Central memory CD8-positive, alpha-beta T cell (primary cell): ENCODE results near the gene STUM.
"Not testable (repeated sequence)": the region's sequence is repeated elsewhere in the genome, so short reads cannot be mapped to it uniquely, and the experiment has no call there.

ENCODE experiments used
- ATAC-seq: fragments of 150-1000 bp; cut with Tn5 transposase; replicated peaks from 2 replicates; pipeline ENCODE4 v1.10.0; 2022; ENCODE audit warnings: mild to moderate bottlenecking, moderate FRiP score, moderate number of reproducible peaks; ENCODE audit not compliant: poor library complexity, severe bottlenecking; ENCODE audit errors: extremely low read depth
- DNase-seq, 2 donors: peaks; one replicate each; pipeline ENCODE4 v3.0.0; 2021; ENCODE audit warnings: low spot score in 2 of 2
- H3K27ac Mint-ChIP-seq: one replicate; pipeline ENCODE4 v1.8.0; 2022; ENCODE audit warnings: low read depth, mild to moderate bottlenecking, moderate library complexity, mixed read lengths
- H3K27me3 Mint-ChIP-seq: one replicate; pipeline ENCODE4 v1.8.0; 2022; ENCODE audit warnings: mixed read lengths
- H3K36me3 Mint-ChIP-seq: one replicate; pipeline ENCODE4 v1.8.0; 2022; ENCODE audit warnings: mild to moderate bottlenecking, moderate library complexity, mixed read lengths; ENCODE audit not compliant: insufficient read depth
- H3K4me1 Mint-ChIP-seq: one replicate; pipeline ENCODE4 v1.8.0; 2022; ENCODE audit warnings: mixed read lengths
- H3K4me3 Mint-ChIP-seq: one replicate; pipeline ENCODE4 v1.8.0; 2022; ENCODE audit warnings: mild to moderate bottlenecking, moderate library complexity, mixed read lengths
- H3K9me3 Mint-ChIP-seq: one replicate; pipeline ENCODE4 v1.8.0; 2022; ENCODE audit warnings: mixed read lengths

STUM gene

DNA sequence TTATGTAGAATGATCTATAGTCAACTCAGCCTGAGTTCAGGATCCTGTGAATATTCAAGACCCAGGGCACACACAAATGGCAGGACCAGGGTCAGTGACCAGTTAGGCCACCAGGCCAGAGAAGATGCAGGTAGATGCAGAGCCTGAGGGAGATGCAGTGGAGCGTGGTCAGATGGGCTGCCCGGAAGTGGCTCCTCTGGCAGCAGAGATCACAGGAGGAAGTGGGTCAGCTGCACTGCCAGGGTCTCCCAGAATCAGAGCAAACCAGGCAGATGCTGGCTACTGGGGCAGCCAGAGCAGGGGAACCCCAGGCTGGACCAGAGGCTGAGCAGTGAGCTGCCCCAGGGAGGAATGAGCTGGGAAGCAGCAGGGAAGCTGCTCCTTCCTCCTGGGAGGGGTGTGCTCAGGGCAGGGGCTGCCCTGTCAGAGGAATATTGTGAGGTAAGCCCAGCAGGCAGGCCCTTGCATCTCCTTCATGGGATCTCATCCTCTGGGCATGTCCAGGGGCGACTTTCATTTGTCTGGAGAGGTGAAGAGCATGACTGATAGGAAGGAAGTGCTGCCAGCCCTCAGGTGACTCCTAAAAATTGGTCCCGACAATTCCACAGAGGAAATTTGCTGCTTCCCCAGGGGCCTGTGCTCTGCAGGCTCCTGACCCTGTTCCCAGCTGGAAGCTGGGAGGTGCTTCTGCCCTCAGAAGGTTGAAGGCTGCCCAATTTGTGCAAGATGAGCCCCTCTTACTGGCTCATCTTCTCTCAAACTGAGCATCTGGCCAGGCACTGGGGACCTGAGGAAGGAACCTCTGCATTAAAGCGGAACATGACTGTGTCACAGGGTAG is 49.3 kb downstream of the STUM start:
- no peaks in the 10 kb centered on the region for H3K9me3 Mint-ChIP-seq
- no peak for DNase-seq
- no peaks in the 10 kb centered on the region for H3K4me1 Mint-ChIP-seq
- H3K4me3 Mint-ChIP-seq = no peak overlapping the region
- peaks cover 25% of the 10 kb centered on the region for H3K27me3 Mint-ChIP-seq
- no peak for ATAC-seq
- peaks cover 4% of the 10 kb centered on the region for H3K36me3 Mint-ChIP-seq
- no peak overlapping the region for H3K27ac Mint-ChIP-seq

GRCh38 chr1:226598455-226598849 is 49.9 kb downstream of the STUM start:
- Mint-ChIP-seq H3K9me3 (no peaks in the 10 kb centered on the region), H3K27ac (no peak overlapping the region), H3K27me3 (peaks cover 21% of the 10 kb centered on the region), H3K4me1 (no peaks in the 10 kb centered on the region), H3K4me3 (no peak overlapping the region), H3K36me3 (peaks cover 4% of the 10 kb centered on the region)
- no peak for ATAC-seq
- DNase-seq = no peak

- H3K36me3 Mint-ChIP-seq, DNase-seq, H3K4me1 Mint-ChIP-seq, H3K27ac Mint-ChIP-seq, H3K9me3 Mint-ChIP-seq, H3K4me3 Mint-ChIP-seq, ATAC-seq: not testable (repeated sequence)
- H3K27me3 Mint-ChIP-seq = peaks cover 21% of the 10 kb centered on the region
Measured at GRCh38 chr1:226598955-226599354, 50.4 kb downstream of the STUM start.

DNA sequence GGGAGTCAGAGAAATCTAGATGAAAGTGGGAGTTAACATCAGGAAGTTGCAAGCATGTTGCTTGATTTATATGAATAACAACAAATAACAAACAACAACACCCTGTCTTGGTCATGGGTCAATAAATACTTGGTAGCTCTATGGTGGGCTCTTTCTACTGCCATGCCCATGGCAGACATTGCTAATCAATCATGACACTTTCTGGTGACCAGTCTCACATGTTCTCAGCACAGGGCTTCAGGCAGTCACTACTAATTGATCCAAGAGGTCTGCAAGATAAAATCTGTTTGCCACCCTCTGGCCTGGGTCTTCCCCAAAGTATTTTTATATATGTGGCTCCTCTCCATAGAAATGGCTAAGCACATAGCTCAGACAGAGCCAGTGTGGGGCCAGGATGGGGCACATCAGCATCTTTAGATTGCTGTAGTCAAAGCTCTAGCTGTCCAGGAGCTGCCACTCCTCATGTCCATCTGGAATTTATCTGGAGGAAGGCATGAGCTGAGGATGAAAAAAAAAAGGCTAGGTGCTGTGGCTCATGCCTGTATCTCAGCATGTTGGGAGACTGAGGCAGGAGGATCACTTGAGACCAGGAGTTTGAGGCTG is 51.2 kb downstream of the STUM start:
- no peak overlapping the region for H3K4me3 Mint-ChIP-seq
- no peaks in the 10 kb centered on the region for H3K4me1 Mint-ChIP-seq
- no peaks in the 10 kb centered on the region for H3K9me3 Mint-ChIP-seq
- peaks cover 4% of the 10 kb centered on the region for H3K36me3 Mint-ChIP-seq
- no peak for DNase-seq
- no peak for ATAC-seq
- H3K27ac Mint-ChIP-seq = no peak overlapping the region
- peaks cover 21% of the 10 kb centered on the region for H3K27me3 Mint-ChIP-seq

- peaks cover 4% of the 10 kb centered on the region for H3K36me3 Mint-ChIP-seq
- no peaks in the 10 kb centered on the region for H3K9me3 Mint-ChIP-seq
- peaks cover 21% of the 10 kb centered on the region for H3K27me3 Mint-ChIP-seq
- no peak for DNase-seq
- H3K27ac Mint-ChIP-seq = no peak overlapping the region
- ATAC-seq = no peak
- H3K4me3 Mint-ChIP-seq = no peak overlapping the region
- H3K4me1 Mint-ChIP-seq = no peaks in the 10 kb centered on the region
Measured at GRCh38 chr1:226600254-226600653, 51.7 kb downstream of the STUM start.

DNA sequence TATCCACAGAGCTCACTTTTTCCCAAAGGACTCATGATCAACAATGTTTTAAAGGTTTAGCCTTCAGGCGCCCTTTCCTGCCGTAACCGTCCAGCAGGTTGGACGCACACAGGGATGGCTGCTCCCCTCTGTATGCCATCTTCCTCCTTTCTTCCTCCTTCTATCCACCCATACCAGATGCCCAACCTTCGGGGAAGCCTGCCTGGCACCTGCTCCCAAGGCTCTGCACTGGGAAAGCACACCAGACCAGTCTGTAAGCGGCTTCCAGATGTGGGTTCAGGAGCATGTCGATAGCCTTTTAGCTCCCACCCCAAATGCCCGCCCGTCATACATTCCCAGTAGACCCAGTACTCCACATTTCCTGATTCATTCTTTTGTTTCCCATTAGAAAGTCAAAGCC is 52.9 kb downstream of the STUM start:
- H3K4me3 Mint-ChIP-seq = no peak overlapping the region
- no peak overlapping the region for H3K27ac Mint-ChIP-seq
- peaks cover 21% of the 10 kb centered on the region for H3K27me3 Mint-ChIP-seq
- H3K36me3 Mint-ChIP-seq = peaks cover 4% of the 10 kb centered on the region
- H3K4me1 Mint-ChIP-seq = no peaks in the 10 kb centered on the region
- no peak for ATAC-seq
- no peak for DNase-seq
- no peaks in the 10 kb centered on the region for H3K9me3 Mint-ChIP-seq

- ATAC-seq = no peak
- no peak overlapping the region for H3K4me3 Mint-ChIP-seq
- H3K4me1 Mint-ChIP-seq = no peaks in the 10 kb centered on the region
- H3K27me3 Mint-ChIP-seq = peaks cover 21% of the 10 kb centered on the region
- H3K9me3 Mint-ChIP-seq = no peaks in the 10 kb centered on the region
- peaks cover 4% of the 10 kb centered on the region for H3K36me3 Mint-ChIP-seq
- no peak for DNase-seq
- no peak overlapping the region for H3K27ac Mint-ChIP-seq
Measured at GRCh38 chr1:226602186-226603021, 53.8 kb downstream of the STUM start.

DNA sequence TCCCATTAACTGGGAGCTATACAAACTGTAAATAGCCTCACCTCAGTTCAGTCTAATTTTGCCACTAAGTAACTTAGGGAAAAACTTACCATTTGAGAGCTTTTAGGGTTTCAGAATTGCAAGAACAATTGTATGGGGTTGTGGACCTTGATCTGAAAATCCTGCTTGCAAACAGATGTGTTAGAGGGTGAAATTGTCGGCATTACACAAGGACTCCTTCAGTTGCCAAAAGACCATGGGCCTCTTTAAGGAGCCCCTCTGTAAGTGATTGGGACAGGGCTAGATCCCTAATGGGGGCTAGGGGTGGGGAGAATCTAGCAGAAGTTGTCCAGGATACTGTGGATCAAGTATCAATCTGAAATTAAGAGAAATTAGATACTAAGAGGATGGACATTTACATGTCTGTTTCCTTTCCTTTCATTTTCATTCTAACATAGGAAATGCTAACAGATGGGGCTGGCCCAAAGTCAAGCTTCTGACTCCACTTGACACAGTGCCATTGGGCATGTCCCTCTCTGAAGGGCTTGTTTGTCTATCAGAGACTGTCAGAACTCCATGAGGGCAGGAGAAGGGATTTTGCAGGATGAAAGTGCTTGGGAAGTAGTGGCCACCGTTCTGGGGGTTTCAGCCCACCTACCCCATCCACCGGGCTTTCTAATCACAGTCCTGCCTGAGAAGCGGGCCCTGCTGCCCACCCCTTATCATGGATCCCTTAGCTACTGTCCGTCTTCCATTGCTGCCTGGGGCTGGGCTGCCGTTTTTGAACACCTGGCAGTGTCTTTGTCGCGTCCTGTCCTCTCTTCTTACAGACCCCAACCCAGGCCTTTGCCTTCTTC is 54.7 kb downstream of the STUM start:
- peaks cover 4% of the 10 kb centered on the region for H3K36me3 Mint-ChIP-seq
- H3K4me1 Mint-ChIP-seq = no peaks in the 10 kb centered on the region
- H3K9me3 Mint-ChIP-seq = no peaks in the 10 kb centered on the region
- H3K27me3 Mint-ChIP-seq = peaks cover 21% of the 10 kb centered on the region
- no peak overlapping the region for H3K4me3 Mint-ChIP-seq
- no peak overlapping the region for H3K27ac Mint-ChIP-seq
- DNase-seq (no peak), ATAC-seq (no peak)

DNA sequence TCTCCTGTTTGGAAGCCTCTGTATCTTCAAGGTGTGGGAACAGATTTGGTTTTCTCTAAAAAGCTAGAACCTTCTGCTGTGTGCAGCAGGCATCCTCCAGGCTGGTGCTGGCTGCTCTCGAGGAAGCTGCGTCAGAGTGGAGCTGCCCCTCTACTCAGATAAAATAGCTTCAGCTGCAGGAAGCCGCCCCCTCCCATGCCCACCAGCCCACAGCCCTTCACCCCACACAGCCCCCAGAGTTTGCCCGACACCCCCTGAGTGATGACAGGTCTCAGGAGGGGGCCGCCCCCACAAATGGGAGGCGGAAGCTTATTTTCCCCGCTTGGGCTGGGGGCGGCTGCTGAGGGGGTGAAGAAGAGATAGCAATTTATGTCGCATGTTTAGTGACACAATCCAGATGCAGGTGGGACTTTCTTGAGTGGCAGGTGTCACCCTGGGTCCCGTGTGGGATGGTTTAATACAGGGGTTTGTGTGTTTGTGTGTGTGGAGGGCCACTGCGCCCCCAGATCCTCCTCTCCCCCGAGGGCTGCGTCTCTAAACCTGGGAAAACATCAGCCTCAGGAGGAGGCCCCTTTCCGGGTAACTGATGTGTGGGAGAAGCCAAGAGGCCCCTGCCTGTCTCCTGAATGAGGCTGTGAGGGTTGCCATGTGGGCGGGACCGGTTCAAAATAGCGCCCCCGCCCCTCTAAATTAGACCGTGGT is 55.4 kb downstream of the STUM start:
- peaks cover 24% of the 10 kb centered on the region for H3K27me3 Mint-ChIP-seq
- H3K9me3 Mint-ChIP-seq = no peaks in the 10 kb centered on the region
- peaks cover 4% of the 10 kb centered on the region for H3K36me3 Mint-ChIP-seq
- DNase-seq = no peak
- H3K4me1 Mint-ChIP-seq = peaks cover 5% of the 10 kb centered on the region
- no peak overlapping the region for H3K4me3 Mint-ChIP-seq
- H3K27ac Mint-ChIP-seq = no peak overlapping the region
- ATAC-seq = no peak

DNA sequence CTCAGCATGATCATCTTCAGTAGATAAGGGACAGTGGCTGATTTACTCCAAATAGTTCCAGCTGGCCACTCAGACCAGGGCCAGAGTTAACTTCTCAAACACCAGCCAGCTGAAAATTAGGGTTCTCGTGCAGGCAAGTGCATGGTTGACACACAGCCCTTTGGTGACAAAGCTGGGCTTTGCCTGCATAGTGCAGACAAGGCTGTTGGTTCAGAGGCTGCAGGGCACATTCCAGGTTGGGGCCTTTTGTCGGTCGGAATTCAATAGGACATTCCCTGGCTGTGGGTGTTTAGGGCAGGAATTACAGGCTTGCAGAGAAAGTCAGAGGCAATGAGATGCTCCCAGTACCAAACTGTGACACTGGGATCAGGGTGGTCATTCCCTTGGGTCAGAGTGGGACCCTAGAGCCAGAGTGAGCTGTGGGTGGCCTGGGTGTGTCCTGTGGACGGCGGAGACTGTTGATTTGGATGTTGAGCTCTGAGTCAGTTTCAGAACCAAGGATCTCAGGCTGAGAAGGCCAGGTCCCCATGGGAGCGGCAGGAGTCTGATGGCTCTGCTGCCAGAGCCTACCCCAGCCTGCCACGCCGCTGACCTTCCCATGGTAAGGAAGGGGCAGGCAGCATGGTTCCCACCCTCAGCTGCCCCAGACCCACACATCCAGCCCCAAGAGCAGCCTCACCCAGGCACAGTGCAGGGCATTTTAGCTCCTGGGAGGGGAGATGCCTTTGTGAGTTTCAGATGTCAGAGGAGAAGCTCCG is 56.2 kb downstream of the STUM start:
- DNase-seq (no peak), ATAC-seq (no peak)
- Mint-ChIP-seq H3K27ac (no peak overlapping the region), H3K36me3 (peaks cover 4% of the 10 kb centered on the region), H3K27me3 (peaks cover 31% of the 10 kb centered on the region), H3K4me3 (no peak overlapping the region), H3K9me3 (no peaks in the 10 kb centered on the region), H3K4me1 (peaks cover 10% of the 10 kb centered on the region)

- H3K36me3 Mint-ChIP-seq = peaks cover 3% of the 10 kb centered on the region
- ATAC-seq = no peak
- peaks cover 32% of the 10 kb centered on the region for H3K27me3 Mint-ChIP-seq
- H3K27ac Mint-ChIP-seq = no peak overlapping the region
- H3K4me3 Mint-ChIP-seq = no peak overlapping the region
- DNase-seq = no peak
- no peaks in the 10 kb centered on the region for H3K9me3 Mint-ChIP-seq
- H3K4me1 Mint-ChIP-seq = peaks cover 10% of the 10 kb centered on the region
Measured at GRCh38 chr1:226605318-226605950, 56.9 kb downstream of the STUM start.
